Head of caudate nucleus (tissue), 42 donors: ENCODE measurements around the gene SEC14L5.
"Not testable (repeated sequence)": the region's sequence is repeated elsewhere in the genome, so short reads cannot be mapped to it uniquely, and the experiment has no call there.

ENCODE experiments used
- DNase-seq, 42 donors: peaks; one replicate each; pipeline versions ENCODE4 v3.0.0 to v3.0.0-alpha.2; 2020 to 2021; ENCODE audit warnings: mixed read lengths in 7 of 42
- intact Hi-C: fragments of 100-400 bp; cut with DNase I; formaldehyde crosslinking; loops from one replicate; pipeline ENCODE4 v1.15.0; 2022

Gene SEC14L5

DNA sequence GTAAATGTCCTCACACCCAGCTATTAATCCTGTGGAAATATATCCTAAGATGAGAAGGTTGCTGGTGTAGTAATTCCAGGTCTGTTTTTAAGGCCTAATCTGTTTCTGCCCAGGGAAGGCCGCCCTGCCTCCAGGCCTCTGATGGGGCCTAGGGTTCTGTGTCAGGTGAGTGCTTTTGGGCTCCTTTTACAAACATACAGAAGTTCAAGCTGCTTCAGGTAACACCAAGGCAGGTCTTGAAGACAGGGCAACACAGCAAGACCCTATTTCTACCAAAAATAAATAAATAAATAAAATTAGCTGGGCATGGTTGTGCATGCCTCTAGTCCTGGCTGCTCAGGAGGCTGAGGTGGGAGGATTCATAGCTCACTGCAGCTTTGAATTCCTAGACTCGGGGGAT lies 30.5 kb upstream of the SEC14L5 start:
- intact Hi-C loops = no loop called here

DNA sequence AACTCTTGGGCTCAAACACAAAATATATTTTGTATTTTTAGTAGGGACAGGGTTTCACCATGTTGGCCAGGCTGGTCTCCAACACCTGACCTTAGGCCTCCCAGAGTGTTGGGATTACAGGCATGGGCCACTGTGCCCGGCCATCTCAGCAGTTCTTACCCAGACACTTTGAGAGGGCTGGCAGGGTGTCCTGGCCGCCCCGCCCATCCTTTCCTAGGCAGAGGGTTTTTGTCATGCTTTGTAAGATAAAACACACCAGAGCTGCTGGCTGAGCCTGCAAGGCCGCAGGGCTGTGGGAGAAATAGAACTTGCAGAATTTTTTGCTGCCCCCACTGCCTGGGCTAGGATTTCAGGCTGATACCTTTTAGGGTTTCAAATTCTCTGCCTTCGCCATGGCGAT lies 29.9 kb upstream of the SEC14L5 start:
- intact Hi-C loops = no loop called here
- no peak for DNase-seq

More for the DNA sequence above, 30.5 kb upstream of the SEC14L5 start:
- no peak for DNase-seq

DNA sequence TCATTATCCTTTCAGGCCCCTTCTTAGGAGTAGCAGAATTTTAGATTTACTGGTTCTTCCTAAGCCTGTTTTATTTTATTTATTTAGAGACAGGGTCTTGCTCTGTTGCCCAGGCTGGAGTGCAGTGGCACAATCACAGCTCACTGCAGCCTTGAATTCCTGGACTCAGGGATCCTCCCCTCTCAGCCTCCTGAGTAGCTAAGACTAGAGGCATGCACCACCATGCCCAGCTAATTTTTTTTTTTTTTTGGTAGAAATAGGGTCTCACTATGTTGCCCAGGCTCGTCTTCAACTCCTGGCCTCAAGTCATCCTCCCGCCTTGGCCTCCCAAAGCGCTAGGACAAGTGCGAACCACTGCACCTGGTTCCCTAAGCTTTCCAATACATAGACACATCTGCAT lies 28.5 kb upstream of the SEC14L5 start:
- intact Hi-C loops, DNase-seq: not testable (repeated sequence)

DNA sequence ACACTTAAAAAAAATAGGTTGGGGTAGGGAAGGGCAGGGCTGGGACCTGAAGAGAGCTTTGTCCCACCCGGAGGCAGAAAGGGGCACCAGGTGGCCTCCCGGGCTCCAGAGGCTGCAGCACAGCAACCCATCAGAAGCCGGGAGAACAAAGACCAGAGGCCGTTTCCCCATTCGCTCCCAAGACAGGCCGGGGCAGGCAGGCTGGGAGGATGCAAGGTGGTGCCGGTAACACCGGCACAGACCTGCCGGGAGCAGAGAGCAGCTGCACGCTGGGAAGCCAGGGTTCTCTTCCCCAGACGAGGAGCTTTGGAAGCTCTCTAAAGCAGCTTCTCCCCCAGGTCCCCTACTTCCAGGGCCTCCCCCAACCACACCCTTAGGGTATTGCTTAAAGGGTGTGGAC lies 26.7 kb upstream of the SEC14L5 start:
- intact Hi-C loops = no loop called here
- no peak for DNase-seq

DNA sequence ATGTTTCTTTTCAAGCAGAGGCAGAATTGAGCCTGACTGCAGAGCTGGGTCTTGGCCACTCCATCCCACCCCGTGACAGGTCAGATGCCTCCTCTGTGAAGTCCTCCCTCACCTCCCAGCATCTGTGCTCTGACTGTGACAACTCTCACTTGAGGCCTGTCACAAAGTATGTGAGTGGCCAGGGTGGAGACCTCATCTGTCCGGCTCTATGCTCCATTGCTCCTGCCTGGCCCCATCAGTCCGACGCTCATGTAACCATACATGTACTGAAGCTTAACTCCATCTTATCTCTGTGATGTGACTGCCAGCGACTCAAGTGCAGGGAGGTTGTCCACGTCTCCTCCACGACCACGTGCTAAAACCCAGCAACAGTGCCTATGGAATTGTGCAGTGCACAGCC lies 24.7 kb upstream of the SEC14L5 start:
- no peak for DNase-seq
- intact Hi-C loops = no loop called here

DNA sequence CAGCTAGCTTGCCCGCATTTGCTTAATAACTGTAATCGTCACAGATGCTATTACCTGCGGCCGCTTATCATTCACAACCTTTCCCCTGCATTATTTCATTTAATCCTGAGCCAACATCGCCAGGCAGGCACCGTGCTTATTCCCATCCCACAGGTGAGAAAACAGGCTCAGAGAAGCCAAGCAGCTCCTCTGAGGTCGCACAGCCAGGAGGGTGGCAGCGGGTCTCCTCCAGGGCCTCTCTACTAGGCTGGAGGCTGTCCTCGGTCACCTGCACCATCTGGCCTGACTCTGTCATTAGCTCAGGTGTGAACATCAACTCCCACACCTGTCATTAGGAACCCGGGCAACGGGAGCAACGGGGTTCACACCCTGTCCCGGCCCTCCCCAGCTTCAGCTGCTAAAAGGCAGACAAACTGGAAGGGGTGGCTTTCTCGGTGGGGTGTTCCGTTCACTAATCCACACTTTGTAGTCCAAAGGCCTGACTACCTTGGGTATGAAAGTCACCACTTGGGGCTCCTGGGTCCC lies 24.2 kb upstream of the SEC14L5 start:
- intact Hi-C loops = no loop called here
- DNase-seq = no peak

DNA sequence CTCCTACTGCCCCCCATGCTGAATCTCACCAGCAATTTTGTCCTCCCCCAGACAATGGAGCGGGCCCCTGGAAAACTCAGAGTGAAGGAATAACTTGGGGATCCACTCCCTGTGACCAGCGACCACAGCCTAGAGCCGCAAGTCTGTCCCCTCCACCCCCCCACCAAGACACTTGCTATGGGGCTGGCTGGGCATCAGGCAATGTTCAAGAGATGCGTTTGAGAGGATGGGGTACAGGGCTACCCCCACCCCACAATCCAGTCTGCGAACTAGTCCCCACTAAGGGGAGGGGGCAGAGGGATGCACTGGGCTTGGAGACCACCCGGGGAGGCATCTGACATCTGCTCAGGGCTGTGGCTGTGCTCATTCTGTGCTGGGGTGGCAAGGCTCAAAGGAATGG lies 23.5 kb upstream of the SEC14L5 start:
- no peak for DNase-seq
- intact Hi-C loops = no loop called here

DNA sequence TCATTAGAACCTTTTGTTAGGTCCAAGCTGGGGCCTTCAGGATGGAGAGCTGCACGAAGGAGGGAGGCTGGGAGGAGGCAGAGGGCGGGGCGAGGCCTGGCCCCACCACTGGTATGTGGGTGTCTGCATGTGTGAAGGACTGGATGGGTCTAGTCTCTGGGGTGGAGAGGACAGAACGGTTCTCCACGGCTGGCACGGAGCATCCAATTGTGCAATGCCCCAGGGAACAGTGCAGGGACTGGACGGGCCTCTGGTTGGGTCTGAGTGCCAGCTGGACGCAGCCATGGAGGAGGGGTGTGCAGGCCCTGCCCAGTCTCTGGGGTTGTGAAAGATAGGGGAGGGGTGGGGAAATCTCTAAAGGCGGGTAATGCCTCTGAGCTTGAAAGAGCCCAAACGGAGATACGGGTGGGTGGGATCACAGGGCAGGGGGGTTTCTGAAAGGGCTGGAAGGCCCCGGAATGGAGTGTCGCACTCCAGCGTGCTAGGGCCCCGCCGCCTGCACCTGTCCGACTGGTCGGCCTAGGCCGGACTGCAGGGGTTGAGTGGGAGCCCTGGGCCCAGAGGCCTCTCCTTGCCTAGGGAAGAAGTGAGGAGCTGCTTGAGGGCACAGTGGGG lies 22.8 kb upstream of the SEC14L5 start:
- intact Hi-C loops = no loop called here
- no peak for DNase-seq

DNA sequence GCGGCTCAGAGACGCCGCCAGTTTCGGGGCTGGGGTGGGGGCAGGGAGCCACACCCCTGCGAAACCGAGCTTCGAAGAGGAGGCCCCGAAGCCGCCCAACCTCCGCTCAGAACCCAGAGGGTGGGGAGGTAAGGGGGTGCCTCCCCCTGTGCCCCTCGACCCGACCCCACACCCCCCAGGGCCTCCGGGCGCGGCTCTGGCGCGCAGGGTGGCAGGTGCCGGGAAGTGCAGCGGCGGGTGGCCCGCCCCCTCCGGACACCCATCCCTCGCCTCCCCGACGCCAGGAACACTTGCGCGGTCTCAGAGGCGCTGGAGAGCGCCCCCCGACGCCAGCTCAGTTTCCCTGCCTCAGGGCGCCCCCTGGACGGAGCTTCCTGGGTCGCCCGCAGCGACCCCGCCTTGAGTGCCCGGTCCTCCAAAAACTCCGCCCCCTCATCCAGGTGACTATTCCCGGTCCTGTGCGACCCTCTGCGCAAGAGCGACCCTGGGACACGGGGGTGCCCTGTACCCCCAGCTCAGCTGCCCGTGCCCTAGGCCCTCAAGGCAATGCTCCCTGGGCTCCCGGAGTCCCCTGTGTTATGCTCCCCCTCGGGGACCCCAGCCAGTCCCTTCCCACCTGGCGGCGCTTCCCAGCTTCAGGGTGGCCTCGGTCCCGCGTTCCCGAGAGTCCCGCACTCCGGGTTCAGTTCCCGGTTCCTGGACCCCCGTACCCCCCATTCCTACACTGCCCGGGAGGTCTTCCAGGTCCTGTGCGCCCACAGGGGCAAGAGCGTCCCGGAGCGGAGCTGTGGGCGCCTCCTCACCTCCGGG lies 21.7 kb upstream of the SEC14L5 start:
- DNase-seq = no peak
- intact Hi-C loops = no loop called here

DNA sequence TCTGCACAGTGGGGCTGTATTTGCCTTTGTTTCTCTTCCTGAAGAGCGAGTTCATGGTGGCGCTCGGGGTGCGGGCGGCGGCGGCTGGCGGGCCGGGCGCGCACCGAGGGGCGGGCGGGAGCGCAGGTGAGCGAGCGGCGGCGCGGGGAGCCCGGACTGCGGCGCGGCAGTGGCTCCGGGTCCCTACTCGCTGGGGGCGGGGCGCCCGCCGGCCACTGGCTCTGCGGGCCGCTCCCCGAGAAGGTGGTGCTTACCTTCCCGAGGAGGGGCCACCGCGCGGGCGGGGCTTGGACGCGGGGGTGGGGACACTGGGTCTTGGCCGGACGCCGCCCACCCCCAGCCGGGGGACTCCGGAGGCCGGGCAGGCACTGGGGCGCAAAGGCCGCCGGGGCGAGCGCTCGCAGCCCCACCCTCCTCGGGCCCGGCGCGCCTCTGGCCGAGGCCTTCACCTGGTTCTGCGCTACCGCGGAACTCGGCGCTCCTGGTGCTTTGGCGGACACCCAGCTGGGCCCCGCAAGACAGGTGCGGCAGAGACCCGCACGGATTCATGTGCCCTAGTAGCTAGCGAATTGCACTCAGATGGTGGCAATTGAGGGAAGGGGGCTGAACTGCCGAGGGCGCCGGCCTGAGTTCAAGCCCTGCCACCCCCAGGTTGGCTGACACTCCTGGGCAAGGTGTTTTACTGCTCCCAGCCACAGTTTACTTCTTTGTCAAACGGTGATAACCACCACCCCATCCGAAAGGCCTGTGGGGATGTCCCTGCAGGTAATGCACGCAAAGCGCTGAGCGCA lies 20.9 kb upstream of the SEC14L5 start, which contains the start of gene PPL:
Gene PPL (minus strand): TSS at position 158 of the 791 bp plus-strand sequence. CDS start 103 bp downstream, at position 55.
- intact Hi-C loops = no loop called here
- peak in 2 of 42 donors; percentile 23 to 48 for DNase-seq

DNA sequence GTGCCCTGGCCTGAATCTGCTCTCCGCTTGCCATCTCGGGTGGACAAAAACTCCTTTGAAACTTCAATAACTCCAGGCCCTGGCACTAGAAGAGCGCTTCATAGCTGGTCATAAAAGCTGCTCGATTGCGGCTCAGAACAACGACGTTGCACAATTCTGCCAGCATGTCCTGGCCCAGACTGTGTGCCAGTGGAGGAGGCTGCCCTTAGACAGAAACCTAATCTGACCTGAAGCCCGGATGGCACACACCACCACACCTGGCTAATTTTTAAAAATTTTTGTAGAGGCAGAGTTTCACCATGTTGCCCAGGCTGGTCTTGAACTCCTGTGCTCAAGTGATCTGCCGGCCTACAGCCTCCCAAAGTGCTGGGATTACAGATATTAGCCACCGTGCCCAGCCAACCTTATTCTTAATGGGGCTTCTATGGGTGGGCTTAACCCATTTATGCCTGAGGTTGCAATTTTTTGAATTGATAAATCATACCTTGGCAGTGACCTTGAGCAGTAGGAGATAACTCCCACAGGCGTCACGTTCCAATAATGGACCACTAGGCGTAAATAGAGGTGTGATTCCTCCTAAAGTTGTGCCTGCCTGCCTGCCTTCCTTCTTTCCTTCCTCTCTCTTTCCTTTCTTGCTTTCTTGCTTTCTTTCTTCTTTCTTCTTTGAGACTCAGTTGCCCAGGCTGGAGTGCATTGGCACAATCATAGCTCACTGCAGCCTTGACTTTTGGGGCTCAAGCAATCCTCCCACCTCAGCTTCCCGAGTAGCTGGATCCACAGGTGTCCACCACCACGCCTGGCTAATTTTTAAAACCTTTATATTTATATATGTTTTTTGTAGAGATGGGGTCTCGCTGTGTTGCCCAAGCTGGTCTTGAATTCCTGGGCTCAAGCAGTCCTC lies 20.1 kb upstream of the SEC14L5 start:
- intact Hi-C loops = no loop called here
- no peak for DNase-seq

DNA sequence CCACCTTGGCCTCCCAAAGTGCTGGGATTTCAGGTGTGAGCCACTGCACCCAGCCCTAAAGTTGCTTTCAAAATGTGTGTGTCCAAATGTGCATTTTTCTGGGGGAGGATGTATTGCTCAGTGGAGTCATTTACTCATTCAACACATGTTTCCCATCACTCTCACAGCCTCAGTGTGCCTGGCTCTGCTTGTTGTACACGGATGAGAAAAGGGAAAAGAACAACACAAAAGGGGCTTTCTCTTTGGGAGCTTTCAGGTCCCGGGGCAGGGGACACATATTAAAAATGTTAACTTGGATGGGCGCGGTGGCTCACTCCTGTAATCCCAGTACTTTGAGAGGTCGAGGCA lies 19.5 kb upstream of the SEC14L5 start:
- intact Hi-C loops = no loop called here
- DNase-seq = no peak

DNA sequence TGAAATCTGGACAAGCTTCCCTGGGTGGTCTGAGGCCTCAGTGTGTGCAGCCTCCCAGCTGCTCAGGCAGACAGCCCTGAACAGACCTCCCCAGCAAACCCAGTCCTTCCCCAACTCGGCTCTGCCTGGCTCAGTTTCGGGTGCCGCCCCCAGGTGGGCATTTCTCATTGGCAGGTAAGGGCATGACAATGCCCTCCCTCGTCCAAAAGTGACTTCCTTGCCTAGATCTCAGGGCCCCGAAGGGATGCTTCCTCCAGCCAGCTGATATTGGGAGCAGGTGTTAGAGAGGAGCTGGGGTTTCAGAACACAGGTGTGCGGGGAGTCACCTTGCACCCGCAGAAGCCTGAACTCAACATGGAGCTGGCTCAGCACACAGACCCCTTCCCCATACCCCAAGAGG lies 17.4 kb upstream of the SEC14L5 start:
- intact Hi-C loops = no loop called here
- no peak for DNase-seq

DNA sequence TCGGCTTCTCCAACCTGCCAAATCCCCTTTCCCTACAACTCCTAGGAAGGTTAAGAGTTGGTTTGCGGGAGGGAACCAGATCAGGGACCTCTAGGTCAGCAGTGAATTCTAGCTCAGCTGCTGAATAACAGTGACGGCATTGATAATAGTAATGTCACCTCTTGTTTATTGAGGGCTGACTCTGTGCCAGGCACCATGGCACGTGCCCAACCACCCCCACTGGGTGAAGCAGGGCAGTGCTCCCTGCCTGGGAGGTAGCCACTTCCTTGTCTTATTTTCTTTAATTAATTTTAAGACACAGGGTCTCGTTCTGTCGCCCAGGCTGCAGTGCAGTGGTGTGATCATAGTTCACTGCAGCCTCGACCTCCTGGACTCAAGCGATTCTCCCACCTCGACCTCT lies 15.6 kb upstream of the SEC14L5 start:
- no peak for DNase-seq
- intact Hi-C loops = no loop called here

DNA sequence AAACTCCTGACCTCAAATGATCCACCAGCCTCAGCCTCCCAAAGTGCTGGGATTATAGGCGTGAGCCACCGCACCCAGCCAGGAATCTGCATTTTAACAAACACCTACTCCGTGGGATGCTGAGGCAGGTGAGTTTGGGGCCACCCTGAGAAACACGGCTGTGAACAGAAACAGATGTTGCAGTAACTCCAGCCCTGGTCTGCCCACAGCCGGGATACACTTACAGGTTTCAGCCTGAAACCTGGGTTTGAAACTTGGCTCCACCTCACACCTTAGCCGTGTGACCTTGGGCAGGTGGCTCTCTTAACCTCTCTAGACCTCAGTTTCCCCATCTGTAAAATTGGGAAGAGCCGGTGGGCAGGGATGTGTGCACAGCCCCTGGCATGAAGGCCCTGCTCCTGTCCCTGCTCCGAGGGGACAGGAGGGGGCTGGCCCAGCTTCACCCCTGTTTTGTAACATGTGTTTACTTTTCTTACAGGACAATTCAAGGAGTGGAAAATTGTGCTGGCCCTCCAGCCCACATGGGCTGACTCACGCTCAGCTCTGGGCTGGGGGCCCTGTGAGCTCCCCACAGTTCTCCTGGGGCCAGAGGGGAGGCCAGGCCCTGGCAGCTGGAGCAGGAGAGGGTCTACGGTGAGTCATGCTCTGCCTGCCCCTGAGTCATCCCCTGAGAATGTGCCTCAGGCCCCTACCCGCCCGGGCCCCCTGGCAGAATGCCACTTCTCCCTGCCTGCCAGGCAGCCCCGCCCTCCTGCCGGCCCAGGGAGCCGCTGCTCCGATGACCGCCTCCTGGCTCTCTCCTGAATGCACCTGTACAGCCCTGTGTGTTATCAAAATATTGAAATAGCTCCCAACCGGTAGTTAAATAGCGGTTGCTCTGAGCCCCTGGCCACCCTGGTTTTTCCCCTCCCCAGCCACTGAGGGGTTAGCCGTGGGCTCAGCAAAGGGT lies 13.5 kb upstream of the SEC14L5 start:
- intact Hi-C loops = no loop called here
- peak in 7 of 42 donors; percentile 33 to 77 (median 57) for DNase-seq

DNA sequence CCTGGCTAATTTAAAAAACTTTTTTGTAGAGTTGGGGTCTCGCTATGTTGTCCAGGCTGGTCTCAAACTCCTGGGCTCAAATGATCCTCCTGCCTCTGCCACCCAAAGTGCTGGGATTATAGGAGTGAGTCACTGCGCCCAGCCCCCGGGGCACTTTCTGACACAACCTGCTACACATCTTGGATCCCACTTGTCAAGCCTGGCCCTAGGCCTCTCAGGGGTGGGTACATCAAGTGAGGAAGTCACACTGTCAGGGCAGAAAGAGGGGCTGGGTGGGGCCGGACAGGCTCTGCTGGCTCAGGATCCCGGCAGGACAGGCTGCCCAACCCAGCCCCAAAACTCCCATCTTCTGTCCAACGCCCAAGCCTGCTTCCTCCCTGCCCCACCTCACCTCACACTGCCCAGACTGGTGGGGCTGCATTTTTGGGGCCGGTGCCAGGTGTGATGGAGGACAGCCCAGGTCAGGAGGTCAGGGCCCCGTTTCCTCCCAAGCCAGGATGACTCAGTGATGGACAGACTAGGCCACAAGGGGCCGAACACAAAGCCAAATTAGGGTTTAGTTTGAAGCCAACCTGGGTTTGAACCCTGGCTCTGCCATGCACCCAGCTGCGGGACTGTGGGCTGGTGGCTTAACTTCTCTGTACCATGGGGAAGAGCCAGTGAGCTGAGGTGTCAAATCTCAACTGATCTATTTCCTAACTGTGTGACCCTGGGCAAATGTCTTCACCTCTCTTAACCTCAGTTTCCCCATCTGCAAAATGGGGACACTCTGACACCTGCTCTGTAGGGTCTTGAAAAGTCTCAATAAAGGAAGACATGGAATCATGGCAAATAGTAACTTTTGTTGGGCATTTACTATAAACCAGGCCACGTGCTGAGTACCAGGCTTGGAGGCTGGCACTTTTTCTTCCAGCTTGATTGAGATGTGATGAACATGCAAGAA lies 12.3 kb upstream of the SEC14L5 start:
- no peak for DNase-seq

DNA sequence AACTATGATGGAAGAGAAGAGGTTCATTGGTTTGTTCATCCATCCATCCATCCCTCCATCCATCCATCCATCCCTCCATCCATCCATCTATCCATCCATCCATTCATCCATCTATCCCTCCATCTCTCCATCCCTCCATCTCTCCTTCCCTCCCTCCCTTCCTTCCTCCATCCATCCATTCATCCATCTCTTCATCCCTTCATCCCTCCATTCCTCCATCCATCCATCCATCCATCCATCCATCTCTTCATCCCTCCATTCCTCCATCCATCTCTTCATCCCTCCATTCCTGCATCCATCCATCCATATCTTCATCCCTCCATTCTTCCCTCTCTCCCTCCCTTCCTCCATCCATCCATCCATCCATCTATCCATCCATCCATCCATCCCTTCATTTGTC lies 11.2 kb upstream of the SEC14L5 start:
- no peak for DNase-seq
- intact Hi-C loops = no loop called here

More for the DNA sequence above, 12.3 kb upstream of the SEC14L5 start:
- intact Hi-C loops = no loop called here
